ENCODE data around the gene RPIA.

DNA sequence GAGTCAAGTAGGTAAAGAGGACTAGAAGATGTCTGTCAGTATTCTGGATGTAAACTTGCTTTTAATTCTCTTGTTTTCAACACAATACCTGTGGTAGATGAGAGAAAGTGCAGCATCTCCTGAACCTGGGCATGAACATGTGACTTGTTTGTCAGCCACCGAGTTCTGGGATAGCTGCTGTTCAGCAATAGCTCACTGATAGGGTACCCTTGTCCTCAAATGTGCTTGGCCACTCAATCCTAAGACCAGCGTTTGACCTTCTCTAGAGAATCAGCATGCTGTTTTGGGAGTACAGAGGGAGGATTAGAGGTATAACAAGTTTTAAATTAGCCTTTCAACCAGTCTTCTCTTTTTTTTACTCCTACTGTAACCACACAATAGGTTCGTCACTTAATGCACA, 23.2 kb downstream of the RPIA start:
- TF ChIP-seq, protein P1, sequence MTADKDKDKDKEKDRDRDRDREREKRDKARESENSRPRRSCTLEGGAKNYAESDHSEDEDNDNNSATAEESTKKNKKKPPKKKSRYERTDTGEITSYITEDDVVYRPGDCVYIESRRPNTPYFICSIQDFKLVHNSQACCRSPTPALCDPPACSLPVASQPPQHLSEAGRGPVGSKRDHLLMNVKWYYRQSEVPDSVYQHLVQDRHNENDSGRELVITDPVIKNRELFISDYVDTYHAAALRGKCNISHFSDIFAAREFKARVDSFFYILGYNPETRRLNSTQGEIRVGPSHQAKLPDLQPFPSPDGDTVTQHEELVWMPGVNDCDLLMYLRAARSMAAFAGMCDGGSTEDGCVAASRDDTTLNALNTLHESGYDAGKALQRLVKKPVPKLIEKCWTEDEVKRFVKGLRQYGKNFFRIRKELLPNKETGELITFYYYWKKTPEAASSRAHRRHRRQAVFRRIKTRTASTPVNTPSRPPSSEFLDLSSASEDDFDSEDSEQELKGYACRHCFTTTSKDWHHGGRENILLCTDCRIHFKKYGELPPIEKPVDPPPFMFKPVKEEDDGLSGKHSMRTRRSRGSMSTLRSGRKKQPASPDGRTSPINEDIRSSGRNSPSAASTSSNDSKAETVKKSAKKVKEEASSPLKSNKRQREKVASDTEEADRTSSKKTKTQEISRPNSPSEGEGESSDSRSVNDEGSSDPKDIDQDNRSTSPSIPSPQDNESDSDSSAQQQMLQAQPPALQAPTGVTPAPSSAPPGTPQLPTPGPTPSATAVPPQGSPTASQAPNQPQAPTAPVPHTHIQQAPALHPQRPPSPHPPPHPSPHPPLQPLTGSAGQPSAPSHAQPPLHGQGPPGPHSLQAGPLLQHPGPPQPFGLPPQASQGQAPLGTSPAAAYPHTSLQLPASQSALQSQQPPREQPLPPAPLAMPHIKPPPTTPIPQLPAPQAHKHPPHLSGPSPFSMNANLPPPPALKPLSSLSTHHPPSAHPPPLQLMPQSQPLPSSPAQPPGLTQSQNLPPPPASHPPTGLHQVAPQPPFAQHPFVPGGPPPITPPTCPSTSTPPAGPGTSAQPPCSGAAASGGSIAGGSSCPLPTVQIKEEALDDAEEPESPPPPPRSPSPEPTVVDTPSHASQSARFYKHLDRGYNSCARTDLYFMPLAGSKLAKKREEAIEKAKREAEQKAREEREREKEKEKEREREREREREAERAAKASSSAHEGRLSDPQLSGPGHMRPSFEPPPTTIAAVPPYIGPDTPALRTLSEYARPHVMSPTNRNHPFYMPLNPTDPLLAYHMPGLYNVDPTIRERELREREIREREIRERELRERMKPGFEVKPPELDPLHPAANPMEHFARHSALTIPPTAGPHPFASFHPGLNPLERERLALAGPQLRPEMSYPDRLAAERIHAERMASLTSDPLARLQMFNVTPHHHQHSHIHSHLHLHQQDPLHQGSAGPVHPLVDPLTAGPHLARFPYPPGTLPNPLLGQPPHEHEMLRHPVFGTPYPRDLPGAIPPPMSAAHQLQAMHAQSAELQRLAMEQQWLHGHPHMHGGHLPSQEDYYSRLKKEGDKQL (CRISPR knock-in tag; IDR thresholded peaks at IDR 0.05; ENCODE audit: low read depth), result no peak
- TF ChIP-seq ZIK1 (CRISPR knock-in tag; IDR thresholded peaks at IDR 0.05; ENCODE audit: borderline replicate concordance, low read depth) (no peak), TP53 (CRISPR knock-in tag; conservative IDR thresholded peaks at IDR 0.05) (no peak), NFRKB (IDR thresholded peaks at IDR 0.05) (no peak), ZBTB3 (CRISPR knock-in tag; IDR thresholded peaks at IDR 0.05; ENCODE audit: borderline replicate concordance, low read depth) (no peak), POLR2A (IDR thresholded peaks at IDR 0.05; ENCODE audit: insufficient read depth in 1 of 2, low read depth in 2 of 2, low read length in 2 of 2) (no peak), ZNF274 (CRISPR knock-in tag; IDR thresholded peaks at IDR 0.05) (no peak), ZNF678 (CRISPR knock-in tag; IDR thresholded peaks at IDR 0.05) (no peak), ZNF567 (CRISPR knock-in tag; IDR thresholded peaks at IDR 0.05; ENCODE audit: borderline replicate concordance) (no peak)
- TF ChIP-seq, protein P2, sequence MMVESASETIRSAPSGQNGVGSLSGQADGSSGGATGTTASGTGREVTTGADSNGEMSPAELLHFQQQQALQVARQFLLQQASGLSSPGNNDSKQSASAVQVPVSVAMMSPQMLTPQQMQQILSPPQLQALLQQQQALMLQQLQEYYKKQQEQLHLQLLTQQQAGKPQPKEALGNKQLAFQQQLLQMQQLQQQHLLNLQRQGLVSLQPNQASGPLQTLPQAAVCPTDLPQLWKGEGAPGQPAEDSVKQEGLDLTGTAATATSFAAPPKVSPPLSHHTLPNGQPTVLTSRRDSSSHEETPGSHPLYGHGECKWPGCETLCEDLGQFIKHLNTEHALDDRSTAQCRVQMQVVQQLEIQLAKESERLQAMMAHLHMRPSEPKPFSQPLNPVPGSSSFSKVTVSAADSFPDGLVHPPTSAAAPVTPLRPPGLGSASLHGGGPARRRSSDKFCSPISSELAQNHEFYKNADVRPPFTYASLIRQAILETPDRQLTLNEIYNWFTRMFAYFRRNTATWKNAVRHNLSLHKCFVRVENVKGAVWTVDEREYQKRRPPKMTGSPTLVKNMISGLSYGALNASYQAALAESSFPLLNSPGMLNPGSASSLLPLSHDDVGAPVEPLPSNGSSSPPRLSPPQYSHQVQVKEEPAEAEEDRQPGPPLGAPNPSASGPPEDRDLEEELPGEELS (CRISPR knock-in tag; IDR thresholded peaks at IDR 0.05), result no peak
- TF ChIP-seq, protein P3, sequence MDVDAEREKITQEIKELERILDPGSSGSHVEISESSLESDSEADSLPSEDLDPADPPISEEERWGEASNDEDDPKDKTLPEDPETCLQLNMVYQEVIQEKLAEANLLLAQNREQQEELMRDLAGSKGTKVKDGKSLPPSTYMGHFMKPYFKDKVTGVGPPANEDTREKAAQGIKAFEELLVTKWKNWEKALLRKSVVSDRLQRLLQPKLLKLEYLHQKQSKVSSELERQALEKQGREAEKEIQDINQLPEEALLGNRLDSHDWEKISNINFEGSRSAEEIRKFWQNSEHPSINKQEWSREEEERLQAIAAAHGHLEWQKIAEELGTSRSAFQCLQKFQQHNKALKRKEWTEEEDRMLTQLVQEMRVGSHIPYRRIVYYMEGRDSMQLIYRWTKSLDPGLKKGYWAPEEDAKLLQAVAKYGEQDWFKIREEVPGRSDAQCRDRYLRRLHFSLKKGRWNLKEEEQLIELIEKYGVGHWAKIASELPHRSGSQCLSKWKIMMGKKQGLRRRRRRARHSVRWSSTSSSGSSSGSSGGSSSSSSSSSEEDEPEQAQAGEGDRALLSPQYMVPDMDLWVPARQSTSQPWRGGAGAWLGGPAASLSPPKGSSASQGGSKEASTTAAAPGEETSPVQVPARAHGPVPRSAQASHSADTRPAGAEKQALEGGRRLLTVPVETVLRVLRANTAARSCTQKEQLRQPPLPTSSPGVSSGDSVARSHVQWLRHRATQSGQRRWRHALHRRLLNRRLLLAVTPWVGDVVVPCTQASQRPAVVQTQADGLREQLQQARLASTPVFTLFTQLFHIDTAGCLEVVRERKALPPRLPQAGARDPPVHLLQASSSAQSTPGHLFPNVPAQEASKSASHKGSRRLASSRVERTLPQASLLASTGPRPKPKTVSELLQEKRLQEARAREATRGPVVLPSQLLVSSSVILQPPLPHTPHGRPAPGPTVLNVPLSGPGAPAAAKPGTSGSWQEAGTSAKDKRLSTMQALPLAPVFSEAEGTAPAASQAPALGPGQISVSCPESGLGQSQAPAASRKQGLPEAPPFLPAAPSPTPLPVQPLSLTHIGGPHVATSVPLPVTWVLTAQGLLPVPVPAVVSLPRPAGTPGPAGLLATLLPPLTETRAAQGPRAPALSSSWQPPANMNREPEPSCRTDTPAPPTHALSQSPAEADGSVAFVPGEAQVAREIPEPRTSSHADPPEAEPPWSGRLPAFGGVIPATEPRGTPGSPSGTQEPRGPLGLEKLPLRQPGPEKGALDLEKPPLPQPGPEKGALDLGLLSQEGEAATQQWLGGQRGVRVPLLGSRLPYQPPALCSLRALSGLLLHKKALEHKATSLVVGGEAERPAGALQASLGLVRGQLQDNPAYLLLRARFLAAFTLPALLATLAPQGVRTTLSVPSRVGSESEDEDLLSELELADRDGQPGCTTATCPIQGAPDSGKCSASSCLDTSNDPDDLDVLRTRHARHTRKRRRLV (CRISPR knock-in tag; IDR thresholded peaks at IDR 0.05), result no peak

All from HepG2 (cell line).